Anterior cingulate cortex (tissue), 58 donors: ENCODE results near the gene METTL24.
"Not testable (repeated sequence)": the region's sequence is repeated elsewhere in the genome, so short reads cannot be mapped to it uniquely, and the experiment has no call there.

Source experiments
- DNase-seq, 58 donors: peaks; one replicate each; lab custom pipeline; 2025; lab: John Stamatoyannopoulos, UW

METTL24 gene

DNA sequence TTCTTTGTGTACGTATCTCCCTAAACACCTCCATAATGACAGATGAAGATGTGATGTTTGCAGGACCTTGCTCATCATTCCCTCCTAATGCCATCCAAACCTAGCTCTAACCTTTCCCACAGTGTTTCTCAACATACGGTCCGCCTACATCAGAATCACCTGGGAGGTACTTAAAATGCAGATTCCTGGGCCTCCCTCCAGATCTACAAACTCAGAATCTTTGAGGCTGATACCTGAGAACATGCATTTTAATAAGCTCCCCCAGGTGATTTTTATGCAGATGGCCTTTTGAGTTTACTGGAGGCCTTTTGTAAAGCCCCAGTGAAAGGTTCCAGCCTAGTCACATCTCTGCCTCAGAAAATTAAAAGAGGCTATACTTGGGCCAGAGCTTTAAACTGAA lies 40.5 kb downstream of the METTL24 start:
- no peak for DNase-seq

GRCh38 chr6:110317189-110317588 lies 41.0 kb downstream of the METTL24 start:
- DNase-seq, result no peak

GRCh38 chr6:110315869-110316398 lies 42.2 kb downstream of the METTL24 start:
- DNase-seq, result no peak

- DNase-seq, result no peak
Observed at GRCh38 chr6:110315207-110315868, 42.8 kb downstream of the METTL24 start.

GRCh38 chr6:110310861-110311446 lies 47.2 kb downstream of the METTL24 start:
- DNase-seq, result no peak

GRCh38 chr6:110309432-110309831 lies 48.7 kb downstream of the METTL24 start:
- not testable (repeated sequence) for DNase-seq

DNA sequence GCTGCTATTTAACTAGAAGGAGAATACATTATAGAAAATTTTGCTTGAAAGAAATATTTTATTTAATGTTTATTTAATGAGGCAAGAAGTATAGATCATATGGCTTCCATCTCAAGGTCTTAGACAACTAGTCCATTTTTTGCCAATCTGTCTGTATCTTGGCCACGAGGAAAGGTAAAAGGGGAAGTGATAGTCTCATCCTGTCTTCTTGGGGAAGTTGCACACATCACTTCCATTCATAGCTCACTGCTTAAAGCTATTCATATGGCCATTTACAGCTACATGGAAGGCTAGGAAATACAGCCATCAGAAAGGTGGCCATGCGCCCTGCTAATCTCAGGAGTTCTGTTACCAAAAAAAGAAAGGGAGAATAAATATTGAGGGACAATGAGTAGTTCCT lies 50.8 kb downstream of the METTL24 start:
- no peak for DNase-seq

DNA sequence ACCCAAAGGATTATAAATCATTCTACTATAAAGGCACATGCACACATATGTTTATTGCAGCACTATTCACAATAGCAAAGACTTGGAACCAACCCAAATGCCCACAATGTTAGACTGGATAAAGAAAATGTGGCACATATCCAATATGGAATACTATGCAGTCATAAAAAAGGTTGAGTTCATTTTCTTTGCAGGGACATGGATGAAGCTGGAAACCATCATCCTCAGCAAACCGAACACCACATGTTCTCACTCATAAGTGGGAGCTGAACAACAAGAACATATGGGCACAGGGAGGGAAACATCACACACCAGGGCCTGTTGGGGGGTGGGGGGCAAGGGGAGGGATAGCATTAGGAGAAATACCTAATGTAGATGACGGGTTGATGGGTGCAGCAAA lies 52.3 kb downstream of the METTL24 start:
- DNase-seq, result not testable (repeated sequence)

GRCh38 chr6:110303692-110304091 lies 54.5 kb downstream of the METTL24 start:
- DNase-seq, result not testable (repeated sequence)

- DNase-seq, result no peak
Observed at GRCh38 chr6:110298916-110299315, 59.2 kb downstream of the METTL24 start.

- DNase-seq, result no peak
Observed at GRCh38 chr6:110298411-110298810, 59.7 kb downstream of the METTL24 start.

DNA sequence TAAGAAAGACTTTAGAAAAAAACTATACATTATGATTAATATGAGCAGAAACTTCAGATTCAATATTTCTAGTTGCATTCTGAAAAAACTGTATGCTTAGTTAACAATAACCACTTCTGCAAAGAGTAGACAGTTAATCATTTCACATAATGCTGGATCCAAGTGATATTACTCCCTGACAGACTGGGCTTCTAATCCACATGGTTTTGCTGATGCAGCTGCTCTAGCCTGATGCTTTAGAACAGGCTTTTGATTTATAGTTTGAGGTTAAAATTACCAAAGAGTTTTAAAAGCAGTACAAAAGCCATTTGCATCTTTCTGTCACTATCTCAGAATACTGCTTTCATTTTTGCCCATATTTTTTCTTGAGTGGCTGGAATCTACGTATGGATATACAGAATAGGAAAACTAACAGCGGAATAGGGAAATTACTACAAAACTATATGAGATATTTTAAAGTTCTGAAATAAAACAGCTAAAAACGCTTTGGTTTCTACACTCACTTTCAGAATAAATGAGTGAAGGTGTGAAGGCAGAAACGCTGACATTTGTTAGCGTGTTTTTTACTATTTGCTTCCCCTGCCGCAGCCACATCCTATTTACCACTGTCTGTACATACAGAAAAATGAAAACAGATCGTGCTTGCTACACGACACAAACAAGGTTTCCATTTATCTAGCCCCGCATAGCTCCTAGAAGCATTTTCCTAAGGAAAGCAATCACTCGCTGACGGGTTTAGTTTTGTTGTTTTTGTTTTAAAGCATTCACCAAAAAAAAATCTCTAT lies 61.7 kb downstream of the METTL24 start:
- DNase-seq, result no peak

GRCh38 chr6:110295451-110296165 lies 62.5 kb downstream of the METTL24 start:
- no peak for DNase-seq

DNA sequence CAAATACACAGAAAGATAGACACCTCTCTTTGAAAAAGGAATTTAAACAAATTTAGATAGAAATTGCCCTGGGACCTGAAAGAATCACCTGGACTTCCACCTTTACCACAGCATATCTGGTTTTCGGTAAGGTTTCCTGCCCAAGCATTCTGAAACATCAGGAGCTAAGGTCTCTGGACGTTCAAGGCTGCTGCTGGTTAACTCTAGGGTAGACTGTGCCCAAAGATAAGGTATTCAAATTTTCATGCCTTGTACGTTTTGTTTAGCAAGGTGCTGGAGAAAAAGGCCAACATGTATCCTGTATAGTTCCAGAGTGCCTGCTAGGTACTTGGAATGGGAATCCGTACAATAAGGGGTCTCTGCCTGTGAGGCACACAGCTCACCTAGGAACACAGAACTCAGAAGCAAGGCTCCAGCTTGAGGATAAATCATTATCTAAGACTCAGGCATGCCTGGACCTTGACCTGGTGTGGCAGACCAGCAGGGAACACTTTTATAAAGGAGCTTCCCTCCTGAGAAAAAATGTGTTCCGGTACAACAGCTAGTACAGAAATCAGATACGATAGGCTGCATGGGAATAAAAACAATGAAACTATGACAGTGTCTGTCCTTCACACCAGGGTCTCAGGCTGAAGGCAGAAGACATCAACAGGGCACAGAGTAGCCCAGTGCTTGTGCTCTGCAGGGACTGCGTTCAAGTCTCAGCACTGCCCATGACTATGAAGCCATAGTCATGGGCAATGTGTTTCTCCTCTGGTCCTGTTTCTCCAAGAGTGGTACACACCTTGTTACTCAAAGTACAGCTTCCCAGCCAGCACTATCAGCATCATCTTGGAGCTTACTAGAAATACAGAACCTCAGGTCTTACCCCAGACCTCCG lies 70.4 kb downstream of the METTL24 start:
- no peak for DNase-seq

DNA sequence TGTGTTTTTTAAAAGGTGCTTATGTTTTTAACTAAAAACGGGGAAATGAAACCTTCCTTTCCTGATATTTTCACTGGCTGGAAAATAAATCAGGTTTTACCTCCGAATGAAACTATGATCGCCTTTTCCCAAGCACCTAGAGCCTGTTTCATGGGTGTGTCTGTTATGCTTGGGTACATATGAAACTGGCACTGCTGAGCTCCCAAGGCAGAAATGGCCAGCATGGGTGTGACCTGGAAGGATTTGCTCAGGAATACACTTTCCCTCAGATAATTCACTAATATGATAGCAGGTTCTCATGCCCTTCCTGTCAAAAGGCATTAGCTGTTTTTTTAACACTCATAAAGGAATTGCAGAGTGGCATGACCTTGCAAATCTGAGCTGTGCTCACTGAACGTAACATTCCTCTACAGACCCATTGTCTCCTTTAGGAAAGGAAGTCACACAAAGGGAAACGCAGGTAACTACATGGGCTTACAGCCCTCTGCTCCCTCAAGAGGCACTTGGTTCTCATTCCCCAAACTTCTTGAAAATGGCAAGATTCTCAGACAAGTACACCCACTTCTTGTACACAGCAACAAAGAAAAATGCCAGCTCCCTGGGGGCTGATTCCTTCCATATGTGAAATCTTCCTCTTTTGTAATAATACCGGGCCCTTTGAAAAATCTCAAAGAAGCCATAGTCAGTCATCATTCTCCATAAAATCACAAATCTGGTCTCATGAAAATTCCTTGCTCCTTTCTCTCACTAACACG lies 72.7 kb downstream of the METTL24 start:
- DNase-seq, result peak in 1 of 58 donors; percentile 6

DNA sequence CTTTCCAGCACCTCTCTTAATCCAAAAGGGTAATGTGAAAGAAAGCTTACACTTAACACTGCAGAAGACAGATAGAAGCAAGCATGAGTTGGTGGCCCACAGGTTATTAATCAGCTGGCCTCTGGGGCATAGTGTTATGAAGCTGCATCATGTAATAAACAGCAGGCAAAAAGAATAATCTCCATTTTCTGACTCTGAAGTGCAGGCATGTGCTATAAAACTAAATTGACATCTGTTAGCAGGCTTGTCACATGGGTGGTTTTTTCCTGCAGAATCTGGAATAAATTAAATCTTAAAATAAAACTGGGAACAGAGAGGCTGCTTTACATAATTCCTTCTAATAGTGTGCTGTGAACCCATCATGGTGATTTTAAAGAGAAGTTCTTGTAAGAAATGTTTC lies 73.3 kb downstream of the METTL24 start:
- peak in 1 of 58 donors; percentile 35 for DNase-seq

DNA sequence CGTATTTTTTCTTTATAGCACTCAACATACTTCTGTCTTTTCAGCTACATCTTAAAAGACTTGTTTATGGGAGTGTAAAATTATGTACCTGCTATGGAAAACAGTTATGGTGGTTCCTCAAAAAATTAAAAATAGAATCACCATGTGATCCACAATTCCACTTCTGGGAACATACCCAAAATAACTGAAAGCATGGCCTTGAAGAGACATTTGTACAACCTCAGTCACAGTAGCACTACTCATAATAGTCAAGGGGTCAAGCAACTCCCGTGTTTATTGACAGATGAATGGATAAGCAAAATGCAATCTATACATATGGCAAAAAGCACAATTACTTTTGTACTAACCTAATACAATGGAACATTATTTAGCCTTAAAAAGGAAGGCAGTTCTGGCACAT lies 74.5 kb downstream of the METTL24 start:
- no peak for DNase-seq

DNA sequence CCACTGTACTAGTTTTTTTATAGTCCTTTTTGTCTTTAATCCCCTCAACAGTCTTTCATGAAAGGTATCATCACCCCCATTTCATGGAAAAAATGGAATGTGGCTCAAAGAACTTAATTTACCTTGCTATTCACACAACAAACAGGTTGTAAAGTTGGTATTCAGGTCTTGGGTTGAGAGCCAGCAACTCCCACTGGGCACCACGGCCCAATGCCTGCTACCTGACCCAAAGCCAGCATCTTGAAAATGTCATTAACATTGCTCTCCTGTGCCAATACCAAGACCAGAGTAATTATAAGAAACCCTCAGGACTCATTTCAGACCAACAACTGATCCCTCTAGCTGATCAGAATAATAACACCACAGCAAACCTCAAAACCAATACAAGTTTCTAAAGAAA lies 75.7 kb downstream of the METTL24 start:
- DNase-seq, result peak in 7 of 58 donors; percentile 1 to 51 (median 9)

DNA sequence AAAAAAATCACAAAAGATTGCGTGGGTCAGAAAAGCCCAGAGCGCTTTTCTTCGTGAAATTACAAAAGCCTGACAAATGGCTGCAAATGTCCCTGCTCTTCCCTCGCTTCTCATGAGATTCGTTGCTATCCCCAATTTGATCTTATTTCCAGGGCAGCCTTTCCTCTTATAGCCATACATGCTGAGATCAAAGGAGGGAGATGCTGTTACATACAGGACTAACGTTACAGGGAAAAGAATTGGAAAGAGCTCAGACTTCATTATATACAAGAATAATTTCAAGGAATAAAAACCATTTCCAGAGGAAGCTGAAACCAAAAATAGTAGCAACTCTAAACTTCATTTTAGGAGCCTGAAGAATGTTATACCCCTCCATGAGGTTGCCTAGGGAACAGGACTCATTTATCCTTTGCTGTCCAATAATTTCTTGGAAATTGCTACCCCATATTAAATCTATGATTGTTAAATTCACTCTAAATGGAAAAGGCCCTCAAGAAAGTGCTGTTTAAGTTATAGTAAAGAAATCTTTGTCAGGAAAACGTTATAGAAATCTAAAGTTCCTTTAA lies 81.0 kb downstream of the METTL24 start:
- no peak for DNase-seq
